Heart left ventricle (tissue), 16 donors: Measurements from ENCODE around the gene SLC22A14. TPM values are rescaled to one million over a fixed set of nuclear protein-coding genes. Genes with fewer than 3 reads are reported as not detected.

Source experiments
- ATAC-seq, 4 donors: fragments of 200-7000 bp; cut with Tn5 transposase; one replicate each; pipeline ENCODE4 v1.9.1; 2020 to 2022; ENCODE audit warnings: moderate library complexity in 4 of 4, mild to moderate bottlenecking in 3 of 4, moderate number of reproducible peaks in 1 of 4
- DNase-seq, 5 donors: peaks; one replicate each; pipeline ENCODE4 v3.0.0-alpha.2; 2020
- H3K27ac ChIP-seq, 12 donors: fragments of 200-600 bp; sonication (generic) in 4 of 12; one replicate each; pipeline versions ENCODE4 v1.5.0 to v1.8.0; 2016 to 2022; ENCODE audit warnings: mild to moderate bottlenecking in 2 of 12
- H3K27me3 ChIP-seq, 9 donors: fragments of 200-600 bp; sonication (generic) in 2 of 9; one replicate each; pipeline versions ENCODE4 v1.5.1 to v1.8.0; 2016 to 2022; ENCODE audit warnings: mild to moderate bottlenecking in 3 of 9
- H3K36me3 ChIP-seq, 9 donors: fragments of 200-600 bp; sonication (generic) in 2 of 9; one replicate each; pipeline versions ENCODE4 v1.5.0 to v1.8.0; 2018 to 2022; ENCODE audit warnings: mild to moderate bottlenecking in 2 of 9
- H3K4me1 ChIP-seq, 12 donors: fragments of 200-600 bp; sonication (generic) in 4 of 12; one replicate each; pipeline versions ENCODE4 v1.5.0 to v1.8.0; 2016 to 2022; ENCODE audit warnings: mild to moderate bottlenecking in 3 of 12
- H3K4me3 ChIP-seq, 12 donors: fragments of 200-600 bp; sonication (generic) in 4 of 12; one replicate each; pipeline versions ENCODE4 v1.5.0 to v1.8.0; 2017 to 2022; ENCODE audit warnings: mild to moderate bottlenecking in 9 of 12, moderate library complexity in 4 of 12
- H3K9me3 ChIP-seq, 12 donors: fragments of 200-600 bp; sonication (generic) in 4 of 12; one replicate each; pipeline versions ENCODE4 v1.5.0 to v1.8.0; 2016 to 2022; ENCODE audit warnings: mild to moderate bottlenecking in 1 of 12
- POLR2A ChIP-seq, 2 donors: fragments of 450-650 bp; IDR thresholded peaks; one replicate each; pipeline ENCODE4 v1.6.1; 2017; ENCODE audit warnings: antibody characterized with exemption in 2 of 2, mild to moderate bottlenecking in 2 of 2, moderate library complexity in 2 of 2
- WGBS, 4 donors: extraction: QIAGEN DNeasy Blood & Tissue Kit in 2 of 4; methylation state at CpG; one replicate each; pipeline versions ENCODE4 v1.1.5 to v1.1.7; 2013 to 2018; 5-methylcytosine and 5-hydroxymethylcytosine counted together
- intact Hi-C, 10 donors: fragments of 100-400 bp; cut with DNase I; formaldehyde crosslinking; loops; one replicate each; pipeline versions ENCODE4 v1.11.1 to v1.14.2; 2022
- polyA plus RNA-seq, 2 donors: library from polyadenylated mRNA; stranded (reverse); fragments of 200-250 nt; gene quantifications; one replicate each; pipeline ENCODE4 v1.2.3, GENCODE V29; 2013
- total RNA-seq, 9 donors: library from RNA; depleted of rRNA in 2 of 9; stranded (reverse); fragments of >200 nt in 2 of 9; fragmentation: NEBNext Ultra II Directional in 3 of 9; extraction: Animal tissue kit (Norgen Biotek cat#: 25700) in 3 of 9; gene quantifications; one replicate each; pipeline versions ENCODE4 v1.1.0 to v1.2.4, GENCODE V29; 2016 to 2023
- TF ChIP-seq, protein P1 (sequence below), 12 donors: fragments of 200-600 bp; sonication (generic) in 4 of 12; IDR thresholded peaks; one replicate each; pipeline versions ENCODE4 v1.5.0 to v1.8.0; 2018 to 2022; ENCODE audit warnings: antibody characterized with exemption in 12 of 12, mild to moderate bottlenecking in 5 of 12
- donor health status: ischemic (EF 13 %, LVEDD 7.1; RV severe dilation, severe dysfunction).
- donor health status: healthy with polysubstance abuse.
- donor health status: DM: no; HTN: yes; CAD: no.
- donor health status: DM: no; HTN: no; CAD: no.
- donor health status: ischemic (EF 25% LVEDD 6.9; RV normal size, moderate dysfunction).
- donor health status: ischemic (EF 25% LVEDD 5.7; RV mildly dilated, moderate dysfunction).
- donor health status: healthy.
- donor health status: DM: yes; HTN: yes; CAD: no.
- donor health status: ischemic (EF 35%, LVEDD 5.7; RV mildly dilated, moderate dysfunction).
- donor health status: nonischemic (EF 11% LVEDD 7.7; RV severe dilation, severe dysfunction).
- donor health status: DM: yes; HTN: yes; CAD: no.
- donor health status: PGD.
- donor health status: ischemic (EF 29% LVEDD 5.4; RV normal size, mild dysfunction).
- donor health status: nonischemic (EF 23%, LVEDD 6.1; RV moderate dilation, normal function).

Gene SLC22A14
- total and polyA plus RNA-seq, 11 donors, result 0.06 to 0.14 (median 0.12) TPM; not detected in 7

DNA sequence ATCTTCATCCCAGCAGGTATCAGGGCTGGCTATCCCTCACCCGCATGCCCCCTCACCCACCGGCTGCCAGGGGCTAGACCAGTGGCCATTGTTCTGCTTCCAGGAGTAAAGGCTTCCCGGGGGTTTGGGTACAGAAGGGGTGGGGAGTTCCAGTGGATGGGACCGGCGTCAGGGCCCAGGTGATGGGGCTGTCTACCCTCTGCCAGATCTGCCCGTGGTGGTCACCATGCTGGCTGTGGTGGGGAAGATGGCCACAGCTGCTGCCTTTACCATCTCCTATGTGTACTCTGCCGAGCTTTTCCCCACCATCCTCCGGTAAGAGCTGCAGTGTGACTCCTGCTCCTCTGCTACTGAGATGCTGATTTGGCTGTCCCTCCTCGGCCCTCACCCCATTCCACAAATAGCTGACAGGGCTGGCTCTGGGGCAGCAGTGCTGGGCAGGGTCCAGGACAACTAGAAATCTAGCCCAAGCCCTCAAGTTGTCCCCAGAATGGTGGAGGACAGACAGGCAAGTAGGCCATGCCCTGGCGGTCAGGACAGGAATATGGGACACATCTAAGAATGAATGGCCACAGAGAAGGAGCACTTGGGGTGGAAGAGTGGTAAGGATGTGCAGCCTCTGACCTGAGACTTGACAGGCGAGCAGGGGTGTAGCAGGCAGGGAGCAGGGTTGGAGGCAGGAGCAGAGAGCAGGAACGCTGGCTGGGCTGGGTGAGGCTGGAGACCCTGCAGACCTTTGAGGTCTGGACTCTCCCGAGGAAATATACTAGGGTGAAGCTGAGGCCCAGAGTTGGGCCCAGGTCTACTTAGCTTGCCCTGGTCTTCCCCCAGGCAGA lies 5.8 kb upstream of the SLC22A14 start:
- no peaks in the 10 kb centered on the region for H3K9me3 ChIP-seq
- ATAC-seq (peak in 2 of 4 donors; percentile 7 to 57), DNase-seq (no peak)
- H3K27ac ChIP-seq, result no peak overlapping the region
- no peak for TF ChIP-seq POLR2A (IDR thresholded peaks at IDR 0.05)
- TF ChIP-seq, protein P1, sequence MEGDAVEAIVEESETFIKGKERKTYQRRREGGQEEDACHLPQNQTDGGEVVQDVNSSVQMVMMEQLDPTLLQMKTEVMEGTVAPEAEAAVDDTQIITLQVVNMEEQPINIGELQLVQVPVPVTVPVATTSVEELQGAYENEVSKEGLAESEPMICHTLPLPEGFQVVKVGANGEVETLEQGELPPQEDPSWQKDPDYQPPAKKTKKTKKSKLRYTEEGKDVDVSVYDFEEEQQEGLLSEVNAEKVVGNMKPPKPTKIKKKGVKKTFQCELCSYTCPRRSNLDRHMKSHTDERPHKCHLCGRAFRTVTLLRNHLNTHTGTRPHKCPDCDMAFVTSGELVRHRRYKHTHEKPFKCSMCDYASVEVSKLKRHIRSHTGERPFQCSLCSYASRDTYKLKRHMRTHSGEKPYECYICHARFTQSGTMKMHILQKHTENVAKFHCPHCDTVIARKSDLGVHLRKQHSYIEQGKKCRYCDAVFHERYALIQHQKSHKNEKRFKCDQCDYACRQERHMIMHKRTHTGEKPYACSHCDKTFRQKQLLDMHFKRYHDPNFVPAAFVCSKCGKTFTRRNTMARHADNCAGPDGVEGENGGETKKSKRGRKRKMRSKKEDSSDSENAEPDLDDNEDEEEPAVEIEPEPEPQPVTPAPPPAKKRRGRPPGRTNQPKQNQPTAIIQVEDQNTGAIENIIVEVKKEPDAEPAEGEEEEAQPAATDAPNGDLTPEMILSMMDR (IDR thresholded peaks at IDR 0.05), result no peak
- H3K4me1 ChIP-seq, result no peaks in the 10 kb centered on the region
- intact Hi-C loops, result no loop called here
- no peak overlapping the region for H3K4me3 ChIP-seq
- peaks cover 0 to 8% (median 0%) of the 10 kb centered on the region in 9 donors for H3K36me3 ChIP-seq
- 83 to 92% (median 90%) methylated on average over 12 to 13 of the region's 13 CpGs for WGBS, 4 donors
- H3K27me3 ChIP-seq, result no peaks in the 10 kb centered on the region

DNA sequence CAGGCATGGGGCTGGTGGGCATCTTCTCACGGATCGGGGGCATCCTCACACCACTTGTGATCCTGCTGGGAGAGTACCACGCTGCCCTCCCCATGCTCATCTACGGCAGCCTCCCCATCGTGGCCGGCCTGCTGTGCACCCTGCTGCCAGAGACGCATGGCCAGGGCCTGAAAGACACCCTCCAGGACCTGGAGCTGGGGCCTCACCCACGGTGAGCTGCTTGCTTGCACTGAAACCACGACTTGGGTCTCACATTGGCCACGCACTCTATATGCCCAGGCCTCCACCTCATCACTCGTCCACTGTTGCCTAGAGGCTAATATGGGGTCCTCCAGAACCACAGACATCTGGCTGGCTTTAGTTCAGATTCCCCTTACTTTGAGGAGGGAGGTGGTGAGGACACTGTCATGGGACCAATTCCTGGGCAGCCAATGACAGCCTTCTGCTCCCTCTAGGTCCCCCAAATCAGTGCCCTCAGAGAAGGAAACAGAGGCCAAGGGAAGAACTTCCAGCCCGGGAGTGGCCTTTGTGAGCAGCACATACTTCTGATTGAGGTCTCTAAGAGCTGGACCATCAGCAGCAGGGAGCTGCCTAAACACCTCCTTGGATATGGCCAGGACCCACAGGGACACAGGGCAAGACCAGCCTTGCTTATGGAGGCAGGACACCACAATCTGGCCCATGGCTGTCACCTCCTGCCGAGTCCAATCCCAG lies 5.0 kb upstream of the SLC22A14 start:
- DNase-seq, result no peak
- Histone ChIP-seq H3K36me3 (peaks cover 0 to 8% (median 0%) of the 10 kb centered on the region in 9 donors), H3K27me3 (no peaks in the 10 kb centered on the region), H3K4me1 (no peaks in the 10 kb centered on the region), H3K9me3 (no peaks in the 10 kb centered on the region), H3K27ac (no peak overlapping the region), H3K4me3 (no peak overlapping the region)
- intact Hi-C loops, result no loop called here
- TF ChIP-seq POLR2A (IDR thresholded peaks at IDR 0.05), result no peak
- TF ChIP-seq, protein P1 (IDR thresholded peaks at IDR 0.05), result no peak
- ATAC-seq, result no peak
- WGBS, 4 donors, result 89 to 96% (median 95%) methylated on average over 11 to 13 of the region's 13 CpGs

DNA sequence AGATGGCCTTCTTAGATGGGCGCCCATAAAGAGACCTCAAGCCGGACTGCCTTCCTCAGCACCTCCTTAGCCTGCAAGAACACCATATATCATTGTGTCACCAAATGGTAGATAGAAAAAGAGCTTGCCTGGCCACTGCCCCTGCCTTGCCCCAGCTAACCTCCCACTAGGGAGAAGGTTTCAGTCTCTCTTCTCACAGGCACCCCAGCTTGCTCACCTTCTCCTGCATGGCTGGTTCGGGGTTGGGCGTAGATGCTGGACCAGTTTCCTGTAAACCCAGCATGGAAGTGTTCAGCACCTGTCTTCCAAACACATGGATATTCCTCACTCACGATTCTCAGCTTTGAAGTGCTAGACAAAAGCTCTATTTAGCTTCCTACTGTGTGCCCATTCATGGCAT lies 3.3 kb upstream of the SLC22A14 start:
- H3K9me3 ChIP-seq, result no peaks in the 10 kb centered on the region
- DNase-seq (no peak), ATAC-seq (no peak)
- H3K4me1 ChIP-seq, result no peaks in the 10 kb centered on the region
- intact Hi-C loops, result no loop called here
- no peak overlapping the region for H3K27ac ChIP-seq
- H3K36me3 ChIP-seq, result peaks cover 0 to 8% (median 0%) of the 10 kb centered on the region in 9 donors
- no peak for TF ChIP-seq POLR2A (IDR thresholded peaks at IDR 0.05)
- TF ChIP-seq, protein P1 (IDR thresholded peaks at IDR 0.05), result no peak
- 87 to 97% (median 92%) methylated on average over 5 of the region's 5 CpGs for WGBS, 4 donors
- H3K4me3 ChIP-seq, result no peak overlapping the region
- H3K27me3 ChIP-seq, result no peaks in the 10 kb centered on the region
